Naive thymus-derived CD4-positive, alpha-beta T cell (primary cell): ENCODE results near the gene MYL6. TPM values are rescaled to one million over a fixed set of nuclear protein-coding genes. Genes with fewer than 3 reads are reported as not detected.

Source experiments
- ATAC-seq: fragments of 150-1000 bp; cut with Tn5 transposase; 2 replicates; pipeline ENCODE4 v1.10.0; 2021; ENCODE audit warnings: mild to moderate bottlenecking, moderate library complexity
- CTCF ChIA-PET: fragments of 350-600 bp; sonication (Branson Sonifier 250); formaldehyde crosslinking; loops from one replicate; lab custom pipeline; 2021; ENCODE audit warnings: antibody characterized with exemption; lab: Charles Lee
- POLR2A ChIA-PET: fragments of 350-600 bp; sonication (Branson Sonifier 250); formaldehyde crosslinking; loops from one replicate; lab custom pipeline; 2021; ENCODE audit warnings: antibody characterized with exemption, inconsistent platforms; lab: Charles Lee
- DNase-seq, 9 donors: peaks; one replicate each; pipeline versions ENCODE4 v3.0.0 to v3.0.0-alpha.2; 2020 to 2022; ENCODE audit warnings: mixed read lengths in 1 of 9
- H3K27ac ChIP-seq: one replicate; pipeline ENCODE4 v1.7.0; 2013; ENCODE audit warnings: mild to moderate bottlenecking, low read depth, low read length, moderate library complexity
- H3K27me3 ChIP-seq, 2 donors: one replicate each; pipeline ENCODE4 v1.7.0; 2013; ENCODE audit warnings: low read length in 2 of 2, mild to moderate bottlenecking in 2 of 2, moderate library complexity in 2 of 2; ENCODE audit not compliant: control insufficient read depth in 2 of 2, insufficient read depth in 2 of 2
- H3K36me3 ChIP-seq, 3 experiments: 1 replicate in 2 of 3; 2 replicates in 1 of 3; pipeline ENCODE4 v1.7.0; 2013; ENCODE audit warnings: low read length in 3 of 3, mild to moderate bottlenecking in 3 of 3, moderate library complexity in 1 of 3; ENCODE audit not compliant: insufficient read depth in 3 of 3, control insufficient read depth in 2 of 3
- H3K4me1 ChIP-seq, 2 donors: one replicate each; pipeline ENCODE4 v1.7.0; 2013; ENCODE audit warnings: low read length in 2 of 2, mild to moderate bottlenecking in 2 of 2, moderate library complexity in 1 of 2; ENCODE audit not compliant: control insufficient read depth in 2 of 2, insufficient read depth in 2 of 2
- H3K4me3 ChIP-seq: 2 replicates; pipeline ENCODE4 v1.7.0; 2013; ENCODE audit warnings: mild to moderate bottlenecking, low read length
- H3K9me3 ChIP-seq, 3 experiments: 1 replicate in 2 of 3; 2 replicates in 1 of 3; pipeline ENCODE4 v1.7.0; 2013; ENCODE audit warnings: low read length in 3 of 3; ENCODE audit not compliant: control insufficient read depth in 2 of 3
- H3K27ac Mint-ChIP-seq, 9 donors: one replicate each; pipeline ENCODE4 v1.8.0; 2020 to 2022; ENCODE audit warnings: mixed read lengths in 9 of 9, mild to moderate bottlenecking in 8 of 9, moderate library complexity in 5 of 9, inconsistent platforms in 2 of 9
- H3K27me3 Mint-ChIP-seq, 5 donors: one replicate each; pipeline ENCODE4 v1.8.0; 2021 to 2022; ENCODE audit warnings: mixed read lengths in 5 of 5, mild to moderate bottlenecking in 1 of 5
- H3K36me3 Mint-ChIP-seq, 5 donors: one replicate each; pipeline ENCODE4 v1.8.0; 2020 to 2022; ENCODE audit warnings: mixed read lengths in 5 of 5, mild to moderate bottlenecking in 3 of 5, inconsistent platforms in 1 of 5
- H3K4me1 Mint-ChIP-seq, 7 donors: one replicate each; pipeline ENCODE4 v1.8.0; 2020 to 2022; ENCODE audit warnings: mixed read lengths in 7 of 7, mild to moderate bottlenecking in 3 of 7, inconsistent platforms in 1 of 7
- H3K4me3 Mint-ChIP-seq, 10 donors: one replicate each; pipeline ENCODE4 v1.8.0; 2020 to 2022; ENCODE audit warnings: mild to moderate bottlenecking in 10 of 10, mixed read lengths in 10 of 10, moderate library complexity in 6 of 10, inconsistent platforms in 2 of 10
- H3K9me3 Mint-ChIP-seq, 11 donors: one replicate each; pipeline ENCODE4 v1.8.0; 2020 to 2022; ENCODE audit warnings: mixed read lengths in 11 of 11, mild to moderate bottlenecking in 4 of 11, inconsistent platforms in 1 of 11, moderate library complexity in 1 of 11
- intact Hi-C, 2 donors: fragments of 100-400 bp; cut with micrococcal nuclease; formaldehyde crosslinking; loops; one replicate each; pipeline ENCODE4 v1.15.1; 2023
- polyA plus RNA-seq, 2 donors: library from polyadenylated mRNA; unstranded; fragments of 300-500 nt; fragmentation: Illumina TruSeq; gene quantifications; one replicate each; pipeline ENCODE4 v1.2.3, GENCODE V29; 2021
- total RNA-seq, 6 experiments: library from RNA in 5 of 6; stranded (reverse) in 5 of 6; gene quantifications; 1 replicate in 5 of 6; 2 replicates in 1 of 6; pipeline ENCODE4 v1.2.3 and lab custom pipeline; 2021 to 2026

MYL6 gene
- total and polyA plus RNA-seq, 7 experiments from 2014 or later = 428 to 2,144 (median 805) TPM

DNA sequence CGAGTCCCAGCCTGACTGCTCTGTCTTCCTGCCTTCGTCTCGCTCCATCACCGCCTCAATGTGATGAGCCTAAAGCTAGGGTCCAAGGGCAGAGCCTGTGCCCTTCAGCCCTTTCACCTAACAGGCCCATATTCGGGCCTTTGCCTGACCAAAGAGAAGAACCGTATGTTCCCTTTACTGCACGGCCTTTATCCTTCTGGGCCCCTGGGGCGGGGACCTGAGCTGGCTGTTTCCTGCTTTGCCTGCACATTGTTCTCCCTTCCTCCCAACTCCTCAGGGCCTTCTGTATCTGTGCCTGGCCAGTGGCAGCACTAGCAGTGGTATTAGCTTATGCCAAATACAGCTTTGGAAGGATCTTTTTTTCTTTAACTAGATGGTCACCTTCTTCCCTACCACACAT is 14.3 kb upstream of the MYL6 start:
- peaks cover 30 to 44% (median 37%) of the 10 kb centered on the region in 7 donors for H3K4me1 Mint-ChIP-seq
- peak overlapping the region in 8 of 9 donors; percentile 33 to 86 (median 79) for H3K27ac Mint-ChIP-seq
- peaks cover 22 to 54% (median 42%) of the 10 kb centered on the region in 5 donors for H3K36me3 Mint-ChIP-seq
- intact Hi-C loops = loop anchor here in 1 of 2 donors (1.0 kb wide), 1 partner anchor 8 kb away; the partner anchor contains the start of gene MYL6B
- H3K9me3 Mint-ChIP-seq = no peaks in the 10 kb centered on the region
- Histone ChIP-seq H3K4me3 (no peak overlapping the region), H3K27ac (no peak overlapping the region), H3K4me1 (peaks cover 8 to 16% of the 10 kb centered on the region in 2 donors), H3K9me3 (no peaks in the 10 kb centered on the region), H3K36me3 (peaks cover 16 to 62% (median 39%) of the 10 kb centered on the region in 3 experiments), H3K27me3 (no peaks in the 10 kb centered on the region)
- peak overlapping the region in 1 of 10 donors; percentile 7 for H3K4me3 Mint-ChIP-seq
- ChIA-PET POLR2A (interaction anchor here (0.6 to 1.6 kb wide), 7 partner anchors 8 to 249 kb away, joined by 3 to 8 read pairs (median 5); partner anchors contain the start of genes RNF41 and ZC3H10), CTCF (interaction anchor here (1.1 kb wide), 1 partner anchor 16 kb away, joined by 3 read pairs; the partner anchor contains the start of gene ESYT1)
- H3K27me3 Mint-ChIP-seq = no peaks in the 10 kb centered on the region
- ATAC-seq (no peak), DNase-seq (no peak)

DNA sequence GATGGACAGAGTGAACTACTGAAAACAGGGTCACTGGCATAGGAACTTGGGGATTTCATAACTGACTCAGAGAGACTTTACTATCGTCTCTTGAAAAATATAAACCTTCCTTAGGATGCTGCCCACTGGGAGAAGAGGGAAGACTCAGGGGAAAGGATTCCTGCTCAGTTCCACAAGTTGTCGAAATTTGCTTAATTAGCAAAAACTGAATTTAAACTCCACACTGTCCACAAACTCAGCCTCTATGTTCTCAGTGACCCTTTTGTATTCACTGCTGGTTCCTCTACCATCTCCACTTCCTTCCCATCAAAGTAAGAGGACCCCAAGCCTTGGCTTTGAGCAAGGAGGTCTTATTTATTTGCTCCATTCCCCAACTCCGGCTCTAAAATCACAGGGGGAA is 12.9 kb upstream of the MYL6 start:
- Histone ChIP-seq H3K4me1 (peaks cover 4 to 8% of the 10 kb centered on the region in 2 donors), H3K27ac (no peak overlapping the region), H3K4me3 (no peak overlapping the region), H3K9me3 (no peaks in the 10 kb centered on the region), H3K27me3 (no peaks in the 10 kb centered on the region), H3K36me3 (peaks cover 16 to 55% (median 39%) of the 10 kb centered on the region in 3 experiments)
- CTCF ChIA-PET = no interaction called here
- H3K27ac Mint-ChIP-seq = peak overlapping the region in 2 of 9 donors; percentile 23 to 75
- H3K27me3 Mint-ChIP-seq = no peaks in the 10 kb centered on the region
- H3K4me3 Mint-ChIP-seq = no peak overlapping the region
- ATAC-seq (no peak), DNase-seq (no peak)
- peaks cover 17 to 43% (median 32%) of the 10 kb centered on the region in 5 donors for H3K36me3 Mint-ChIP-seq
- H3K9me3 Mint-ChIP-seq = no peaks in the 10 kb centered on the region
- POLR2A ChIA-PET = interaction anchor here (1.0 to 1.1 kb wide), 3 partner anchors 9 to 77 kb away, joined by 3 to 6 read pairs (median 4); partner anchors contain the start of genes RNF41 and ZC3H10
- H3K4me1 Mint-ChIP-seq = peaks cover 28 to 39% (median 33%) of the 10 kb centered on the region in 7 donors
- intact Hi-C loops = no loop called here

DNA sequence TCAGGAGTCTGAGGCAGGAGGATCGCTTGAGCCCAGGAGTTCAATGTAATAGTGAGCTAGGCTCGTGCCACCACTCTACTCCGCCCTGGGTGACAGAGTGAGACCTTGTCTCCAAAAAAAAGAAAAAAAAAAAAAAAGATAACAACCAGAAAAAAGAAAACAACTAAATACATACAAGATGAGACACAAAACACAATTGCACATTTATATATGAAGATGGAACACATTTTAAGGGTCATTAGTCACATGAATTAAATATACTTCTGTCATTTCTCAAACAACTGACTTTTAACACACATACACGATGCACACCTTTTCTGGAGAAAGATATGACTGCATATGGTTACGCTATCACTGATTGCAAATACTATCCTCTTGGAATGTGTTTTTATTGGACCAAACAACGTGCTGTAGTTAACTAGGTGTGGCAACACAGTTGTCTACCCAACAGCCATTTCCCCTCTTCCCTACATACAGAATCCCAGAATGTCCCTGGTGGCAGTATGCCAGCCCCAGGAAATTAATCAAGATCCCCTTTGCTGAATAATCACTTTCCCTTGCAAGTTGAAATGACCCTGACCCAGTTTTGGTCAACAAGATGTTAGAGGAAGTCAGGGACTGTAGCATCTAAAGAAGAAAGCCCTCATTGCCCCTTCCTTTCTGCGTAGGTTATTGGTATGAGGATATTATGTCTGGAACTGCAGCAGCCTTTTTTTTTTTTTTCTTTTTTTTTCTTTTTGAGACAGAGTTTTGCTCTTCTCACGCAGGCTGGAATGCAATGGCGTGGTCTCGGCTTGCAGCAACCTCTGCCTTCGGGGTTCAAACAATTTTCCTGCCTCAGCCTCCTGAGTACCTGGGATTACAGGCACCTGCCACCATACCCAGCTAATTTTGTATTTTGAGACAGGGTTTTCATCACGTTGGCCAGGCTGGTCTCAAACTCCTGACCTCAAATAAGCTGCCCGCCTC is 11.4 kb upstream of the MYL6 start:
- peaks cover 16 to 41% (median 28%) of the 10 kb centered on the region in 3 experiments for H3K36me3 ChIP-seq
- H3K27me3 ChIP-seq = no peaks in the 10 kb centered on the region
- Mint-ChIP-seq H3K36me3 (peaks cover 14 to 33% (median 23%) of the 10 kb centered on the region in 5 donors), H3K9me3 (no peaks in the 10 kb centered on the region), H3K4me3 (no peak overlapping the region), H3K4me1 (peaks cover 28 to 43% (median 37%) of the 10 kb centered on the region in 7 donors), H3K27me3 (no peaks in the 10 kb centered on the region), H3K27ac (peak overlapping the region in 8 of 9 donors; percentile 55 to 75 (median 62))
- H3K4me1 ChIP-seq = peaks cover 14 to 17% of the 10 kb centered on the region in 2 donors
- intact Hi-C loops = no loop called here
- no peak overlapping the region for H3K4me3 ChIP-seq
- H3K9me3 ChIP-seq = no peaks in the 10 kb centered on the region
- ATAC-seq (no peak), DNase-seq (no peak)
- H3K27ac ChIP-seq = no peak overlapping the region
- CTCF ChIA-PET = no interaction called here
- POLR2A ChIA-PET = interaction anchor here (0.6 to 3.2 kb wide), 4 partner anchors 15 to 502 kb away, joined by 4 to 18 read pairs (median 4); partner anchors contain the start of gene ESYT1

DNA sequence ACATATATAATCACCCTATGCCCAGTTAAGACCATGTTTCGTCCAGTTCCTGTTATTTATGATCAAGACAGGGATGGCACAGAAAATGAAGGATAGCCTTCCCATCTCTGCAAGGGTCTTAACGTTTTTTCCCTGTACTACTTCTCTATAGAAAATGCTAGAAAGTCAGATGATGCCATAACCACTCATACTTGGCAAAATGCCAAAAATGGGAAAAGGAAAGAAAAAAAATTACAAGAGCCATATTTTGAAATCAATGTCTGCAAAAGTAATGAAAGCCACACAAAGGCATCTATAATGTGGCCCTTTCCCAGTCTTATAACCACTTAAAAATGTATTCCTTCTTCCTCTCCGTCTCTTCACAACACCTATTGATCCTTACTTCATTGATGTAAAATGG is 7.6 kb upstream of the MYL6 start:
- peak overlapping the region; percentile 62 to 99 (median 86) for H3K27ac Mint-ChIP-seq
- POLR2A ChIA-PET = interaction anchor here (0.7 to 5.3 kb wide), 11 partner anchors 8 to 474 kb away, joined by 4 to 30 read pairs (median 7); partner anchors contain the start of genes ESYT1, RPL41 and SMARCC2

DNA sequence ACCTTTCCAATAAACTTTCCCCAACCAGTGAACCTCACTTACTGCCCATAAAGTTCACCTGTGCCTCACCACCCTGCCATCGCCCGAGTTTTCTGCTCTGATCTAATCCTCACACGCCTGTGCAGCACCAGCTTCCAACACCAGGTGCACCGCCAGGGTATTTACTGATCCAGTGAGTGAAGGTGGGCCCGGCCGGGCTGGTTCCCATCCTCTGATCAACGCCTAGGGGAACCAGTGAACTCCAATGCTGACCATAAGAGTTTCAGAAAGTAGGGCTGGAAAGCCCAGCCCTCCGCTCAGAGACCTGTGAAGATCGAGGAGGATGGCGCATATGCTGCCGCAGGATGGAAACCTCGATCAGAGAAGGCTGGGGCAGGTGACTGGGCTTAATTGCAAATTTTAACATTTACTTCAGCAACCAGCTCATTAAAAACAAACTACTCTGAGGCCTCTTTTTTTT is 6.5 kb upstream of the MYL6 start:
- H3K4me3 Mint-ChIP-seq = peak overlapping the region; percentile 80 to 96 (median 92)
- peak overlapping the region; percentile 84 to 99 (median 97) for H3K27ac Mint-ChIP-seq
- no peaks in the 10 kb centered on the region for H3K9me3 Mint-ChIP-seq
- H3K36me3 Mint-ChIP-seq = peaks cover 0 to 16% (median 0%) of the 10 kb centered on the region in 5 donors
- ChIA-PET CTCF (interaction anchor here (0.6 to 1.5 kb wide), 9 partner anchors 9 to 911 kb away, joined by 3 to 7 read pairs (median 4); partner anchors contain the start of genes ESYT1 and SMARCC2), POLR2A (interaction anchor here (0.7 to 5.3 kb wide), 17 partner anchors 8 to 114 kb away, joined by 3 to 30 read pairs (median 7); partner anchors contain the start of genes ESYT1, PA2G4, RNF41 and RPL41)
- Histone ChIP-seq H3K36me3 (peaks cover 0 to 4% (median 0%) of the 10 kb centered on the region in 3 experiments), H3K4me1 (peaks cover 18 to 20% of the 10 kb centered on the region in 2 donors), H3K4me3 (peak overlapping the region; percentile 86), H3K27me3 (no peaks in the 10 kb centered on the region), H3K9me3 (no peaks in the 10 kb centered on the region), H3K27ac (peak overlapping the region; percentile 80)
- peak; percentile 44 to 71 (median 67) for DNase-seq
- no peaks in the 10 kb centered on the region for H3K27me3 Mint-ChIP-seq
- intact Hi-C loops = loop anchor here (1.0 to 5.0 kb wide), 13 partner anchors 8 to 1696 kb away; partner anchors contain the start of genes ZC3H10 (in 2 of the 2), CS (in 1 of the 2), CTDSP2 (in 1 of the 2) and ESYT1 (in 1 of the 2)
- peaks cover 14 to 50% (median 34%) of the 10 kb centered on the region in 7 donors for H3K4me1 Mint-ChIP-seq
- peak; percentile 72 for ATAC-seq

More for the DNA sequence above, 7.6 kb upstream of the MYL6 start:
- Histone ChIP-seq H3K27me3 (no peaks in the 10 kb centered on the region), H3K4me1 (peaks cover 18 to 20% of the 10 kb centered on the region in 2 donors), H3K36me3 (peaks cover 0 to 4% (median 0%) of the 10 kb centered on the region in 3 experiments), H3K9me3 (no peaks in the 10 kb centered on the region), H3K4me3 (no peak overlapping the region), H3K27ac (no peak overlapping the region)
- Mint-ChIP-seq H3K27me3 (no peaks in the 10 kb centered on the region), H3K9me3 (no peaks in the 10 kb centered on the region), H3K36me3 (peaks cover 0 to 13% (median 0%) of the 10 kb centered on the region in 5 donors), H3K4me3 (peak overlapping the region; percentile 2 to 93 (median 74)), H3K4me1 (peaks cover 19 to 48% (median 32%) of the 10 kb centered on the region in 7 donors)
- ATAC-seq (no peak), DNase-seq (no peak)
- CTCF ChIA-PET = interaction anchor here (0.8 to 1.2 kb wide), 3 partner anchors 22 to 103 kb away, joined by 3 to 5 read pairs (median 4); partner anchors contain the start of genes ESYT1 and SMARCC2
- intact Hi-C loops = loop anchor here (5.0 kb wide), 3 partner anchors 72 to 1697 kb away; partner anchors contain the start of genes CTDSP2 (in 1 of the 2), NABP2 (in 1 of the 2), PYM1 (in 1 of the 2) and RNF41 (in 1 of the 2)
